NT2/D1 (cell line): ENCODE measurements around the gene SORCS3.

Experiments
- DNase-seq: peaks from one replicate; pipeline ENCODE4 v3.0.0-alpha.2; 2011; ENCODE audit warnings: low read depth, low spot score
- H3K27me3 ChIP-seq: 2 replicates; pipeline ENCODE4 v1.6.0; 2011; ENCODE audit warnings: mild to moderate bottlenecking; ENCODE audit not compliant: insufficient read length, insufficient read depth
- H3K36me3 ChIP-seq: 2 replicates; pipeline ENCODE4 v1.6.1; 2011; ENCODE audit warnings: mild to moderate bottlenecking, low read length, mixed read lengths; ENCODE audit not compliant: insufficient read depth, insufficient read length
- H3K4me1 ChIP-seq: 2 replicates; pipeline ENCODE4 v1.5.1; 2011; ENCODE audit not compliant: insufficient read depth, insufficient read length
- H3K4me3 ChIP-seq: 2 replicates; pipeline ENCODE4 v1.5.1; 2011; ENCODE audit warnings: low read depth; ENCODE audit not compliant: insufficient read length
- H3K9ac ChIP-seq: 2 replicates; pipeline ENCODE4 v1.6.0; 2011; ENCODE audit warnings: low read depth; ENCODE audit not compliant: insufficient read length
- H3K9me3 ChIP-seq: 2 replicates; pipeline ENCODE4 v1.5.1; 2011; ENCODE audit warnings: mild to moderate bottlenecking, low read length; ENCODE audit not compliant: insufficient read depth
- SUZ12 ChIP-seq: IDR thresholded peaks from 2 replicates; pipeline ENCODE4 v1.6.1; 2011; ENCODE audit not compliant: insufficient read length, insufficient read depth; ENCODE audit errors: extremely low read depth
- YY1 ChIP-seq: IDR thresholded peaks from 2 replicates; pipeline ENCODE4 v1.6.1; 2011; ENCODE audit not compliant: insufficient read length, insufficient read depth
- ZNF274 ChIP-seq: IDR thresholded peaks from 2 replicates; pipeline ENCODE4 v1.6.1; 2011; ENCODE audit warnings: mild to moderate bottlenecking, low read depth, low read length

The SORCS3 gene

GRCh38 chr10:105109164-105109563 is 468.1 kb downstream of the SORCS3 start:
- no peak overlapping the region for H3K9ac ChIP-seq
- H3K9me3 ChIP-seq, result no peaks in the 10 kb centered on the region

GRCh38 chr10:105112862-105113261 is 471.8 kb downstream of the SORCS3 start:
- TF ChIP-seq SUZ12, result no peak
- no peak for TF ChIP-seq YY1
- TF ChIP-seq ZNF274, result no peak
- Histone ChIP-seq H3K36me3 (no peaks in the 10 kb centered on the region), H3K9ac (no peak overlapping the region)

More at GRCh38 chr10:105109164-105109563, 468.1 kb downstream of the SORCS3 start:
- no peaks in the 10 kb centered on the region for H3K4me1 ChIP-seq
- DNase-seq, result no peak
- no peak overlapping the region for H3K4me3 ChIP-seq
- no peaks in the 10 kb centered on the region for H3K36me3 ChIP-seq
- H3K27me3 ChIP-seq, result no peaks in the 10 kb centered on the region
- no peak for TF ChIP-seq ZNF274
- TF ChIP-seq SUZ12, result no peak
- TF ChIP-seq YY1, result no peak

GRCh38 chr10:105113666-105114065 is 472.6 kb downstream of the SORCS3 start:
- Histone ChIP-seq H3K9ac (no peak overlapping the region), H3K9me3 (no peaks in the 10 kb centered on the region), H3K36me3 (no peaks in the 10 kb centered on the region), H3K4me3 (no peak overlapping the region), H3K4me1 (no peaks in the 10 kb centered on the region), H3K27me3 (no peaks in the 10 kb centered on the region)
- TF ChIP-seq SUZ12 (no peak), YY1 (no peak), ZNF274 (no peak)
- DNase-seq, result no peak

More at GRCh38 chr10:105112862-105113261, 471.8 kb downstream of the SORCS3 start:
- Histone ChIP-seq H3K4me3 (no peak overlapping the region), H3K9me3 (no peaks in the 10 kb centered on the region), H3K27me3 (no peaks in the 10 kb centered on the region), H3K4me1 (no peaks in the 10 kb centered on the region)
- no peak for DNase-seq

DNA sequence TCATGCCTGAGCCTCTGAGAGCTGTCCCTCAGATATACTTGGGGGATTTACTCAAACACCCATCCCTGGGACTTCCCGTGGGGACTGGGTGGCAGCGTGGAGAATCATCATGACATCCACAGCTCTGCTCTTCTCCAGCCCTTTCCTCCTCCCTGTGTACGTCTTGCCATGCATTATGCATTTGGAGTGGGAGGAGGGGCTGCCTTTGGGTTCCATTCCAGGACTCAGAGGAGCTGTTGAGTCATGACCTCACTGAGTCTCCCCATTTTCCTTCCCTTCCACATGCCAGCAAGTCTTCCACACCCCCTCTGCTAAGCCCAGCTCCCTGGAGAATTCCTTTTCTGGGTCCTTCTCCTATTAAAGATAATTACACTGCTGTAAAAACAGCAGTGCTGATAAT is 480.7 kb downstream of the SORCS3 start:
- no peak overlapping the region for H3K9ac ChIP-seq
- H3K36me3 ChIP-seq, result no peaks in the 10 kb centered on the region
- H3K9me3 ChIP-seq, result peaks cover 8% of the 10 kb centered on the region; the same call in 1 of the 2 replicates
- TF ChIP-seq SUZ12 (no peak), YY1 (no peak), ZNF274 (no peak)
- no peaks in the 10 kb centered on the region for H3K4me1 ChIP-seq
- no peaks in the 10 kb centered on the region for H3K27me3 ChIP-seq
- H3K4me3 ChIP-seq, result no peak overlapping the region
- no peak for DNase-seq

- Histone ChIP-seq H3K4me3 (no peak overlapping the region), H3K9me3 (no peaks in the 10 kb centered on the region), H3K27me3 (no peaks in the 10 kb centered on the region), H3K4me1 (no peaks in the 10 kb centered on the region), H3K9ac (no peak overlapping the region), H3K36me3 (no peaks in the 10 kb centered on the region)
- DNase-seq, result no peak
- TF ChIP-seq SUZ12 (no peak), YY1 (no peak), ZNF274 (no peak)
These were observed 487.0 kb downstream of the SORCS3 start for GRCh38 chr10:105128111-105128510.

DNA sequence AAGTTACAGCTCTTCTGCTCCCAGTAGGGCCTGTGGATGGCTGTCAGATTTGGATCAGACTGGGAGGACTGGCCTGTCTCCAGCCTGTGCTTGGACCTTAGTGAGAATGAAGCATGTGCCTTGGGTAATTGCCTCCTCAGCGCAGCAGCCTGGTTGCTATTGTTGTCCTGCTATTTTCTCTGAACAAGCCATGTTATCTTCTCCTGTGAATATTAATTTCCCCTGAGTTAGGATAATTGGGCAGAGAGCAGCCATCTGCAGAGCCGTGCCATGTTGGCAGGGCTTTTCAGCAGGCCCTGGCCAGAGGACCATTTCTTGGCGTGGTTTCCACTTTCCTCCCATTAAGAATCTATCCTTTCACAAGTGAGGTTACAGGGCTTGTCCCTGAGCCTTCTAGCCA is 497.3 kb downstream of the SORCS3 start:
- Histone ChIP-seq H3K36me3 (no peaks in the 10 kb centered on the region), H3K4me1 (no peaks in the 10 kb centered on the region), H3K9ac (no peak overlapping the region), H3K27me3 (no peaks in the 10 kb centered on the region), H3K4me3 (no peak overlapping the region), H3K9me3 (no peaks in the 10 kb centered on the region)
- no peak for DNase-seq
- TF ChIP-seq YY1 (no peak), ZNF274 (no peak), SUZ12 (no peak)

DNA sequence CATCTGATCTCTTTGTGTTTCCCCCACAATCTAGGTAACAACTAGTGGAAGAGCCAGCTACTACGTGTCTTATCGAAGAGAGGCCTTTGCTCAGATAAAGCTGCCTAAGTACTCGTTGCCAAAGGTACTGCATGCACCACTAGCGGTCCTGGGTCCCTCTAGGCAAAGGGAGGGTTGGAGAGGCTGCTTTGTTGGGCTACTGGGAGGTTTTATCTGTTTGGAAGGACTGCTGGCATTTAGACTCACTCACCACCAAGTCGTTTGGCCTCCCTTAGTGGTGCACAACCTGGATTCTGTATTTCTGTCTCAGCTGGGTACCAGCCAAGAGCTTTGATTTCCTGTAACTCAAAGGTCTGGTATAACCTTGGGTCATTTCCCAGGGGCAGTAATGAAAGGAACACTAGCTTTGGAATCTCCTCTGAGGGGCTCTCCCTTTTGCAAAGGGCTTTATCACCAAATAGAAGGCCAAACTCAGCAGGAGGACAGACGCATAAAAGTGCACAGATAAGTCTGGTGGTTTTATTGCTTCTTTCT is 498.3 kb downstream of the SORCS3 start:
- Histone ChIP-seq H3K27me3 (no peaks in the 10 kb centered on the region), H3K9ac (no peak overlapping the region), H3K36me3 (no peaks in the 10 kb centered on the region), H3K4me3 (no peak overlapping the region), H3K9me3 (no peaks in the 10 kb centered on the region), H3K4me1 (no peaks in the 10 kb centered on the region)
- TF ChIP-seq ZNF274 (no peak), SUZ12 (no peak), YY1 (no peak)
- DNase-seq, result no peak

DNA sequence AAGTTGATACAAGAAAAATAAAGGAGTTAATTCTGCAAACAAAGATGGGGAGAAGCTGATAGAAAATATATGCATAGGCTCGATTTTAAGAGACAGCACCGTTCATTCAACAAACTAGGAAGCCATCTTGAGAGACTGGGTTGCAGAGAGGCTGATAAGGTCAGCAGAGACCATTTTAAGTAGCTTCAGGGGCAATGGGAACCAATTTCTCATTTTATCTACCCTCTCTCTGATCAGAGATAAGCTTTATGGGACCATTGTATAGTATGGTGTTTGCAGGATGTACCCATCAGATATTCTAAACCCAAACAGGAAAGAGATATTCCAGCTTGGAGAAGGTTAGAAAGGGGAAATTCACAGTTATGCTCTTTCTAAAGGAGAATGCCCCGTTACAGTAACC is 499.5 kb downstream of the SORCS3 start:
- no peaks in the 10 kb centered on the region for H3K4me1 ChIP-seq
- no peaks in the 10 kb centered on the region for H3K36me3 ChIP-seq
- no peak overlapping the region for H3K9ac ChIP-seq
- no peak for TF ChIP-seq YY1
- no peaks in the 10 kb centered on the region for H3K27me3 ChIP-seq
- no peak overlapping the region for H3K4me3 ChIP-seq
- no peaks in the 10 kb centered on the region for H3K9me3 ChIP-seq
- no peak for DNase-seq
